WTC11 (cell line): ENCODE measurements around the gene ABCC4. TPM values are rescaled to one million over a fixed set of nuclear protein-coding genes. Genes with fewer than 3 reads are reported as not detected.

ENCODE experiments used
- ATAC-seq: fragments of 200-7000 bp; cut with Tn5 transposase; 2 replicates; pipeline ENCODE4 v1.10.0; 2021; ENCODE audit warnings: mild to moderate bottlenecking, moderate library complexity
- CTCF ChIA-PET: fragments of 300-600 bp; sonication (Branson Sonifier 250); formaldehyde crosslinking; loops from one replicate; lab custom pipeline; 2021; ENCODE audit warnings: antibody characterized with exemption; lab: Charles Lee
- POLR2A ChIA-PET: fragments of 350-600 bp; sonication (Branson Sonifier 250); formaldehyde crosslinking; loops from one replicate; lab custom pipeline; 2021; ENCODE audit warnings: antibody characterized with exemption; lab: Charles Lee
- DNase-seq: peaks from one replicate; pipeline ENCODE4 v3.0.0; 2021; ENCODE audit warnings: low spot score
- H3K27ac Mint-ChIP-seq: 2 replicates; pipeline ENCODE4 v1.8.0; 2021; ENCODE audit warnings: mixed read lengths
- H3K27me3 Mint-ChIP-seq: 2 replicates; pipeline ENCODE4 v1.8.0; 2021; ENCODE audit warnings: low read depth, mild to moderate bottlenecking, moderate library complexity, mixed read lengths
- H3K36me3 Mint-ChIP-seq: 2 replicates; pipeline ENCODE4 v1.8.0; 2021; ENCODE audit warnings: mixed read lengths
- H3K4me1 Mint-ChIP-seq: 2 replicates; pipeline ENCODE4 v1.8.0; 2022; ENCODE audit warnings: mixed read lengths
- H3K4me3 Mint-ChIP-seq: 2 replicates; pipeline ENCODE4 v1.8.0; 2021; ENCODE audit warnings: mild to moderate bottlenecking, moderate library complexity, mixed read lengths
- H3K9me3 Mint-ChIP-seq: 2 replicates; pipeline ENCODE4 v1.8.0; 2021; ENCODE audit warnings: mixed read lengths
- ATF2 ChIP-seq: sonication (generic); formaldehyde crosslinking; IDR thresholded peaks from 2 replicates; pipeline ENCODE4 v1.8.1; 2022; ENCODE audit warnings: low read depth, missing genetic modification reagents, borderline replicate concordance
- CDX4 ChIP-seq: fragments of 250-450 bp; sonication (Bioruptor Pico); IDR thresholded peaks from 2 replicates; pipeline ENCODE4 v1.9.0; 2021; ENCODE audit warnings: moderate library complexity, mild to moderate bottlenecking, inconsistent platforms, borderline replicate concordance
- CREB1 ChIP-seq: sonication (generic); formaldehyde crosslinking; IDR thresholded peaks from 2 replicates; pipeline ENCODE4 v1.8.0; 2023; ENCODE audit warnings: mild to moderate bottlenecking, missing genetic modification reagents
- E2F1 ChIP-seq: sonication (generic); formaldehyde crosslinking; IDR thresholded peaks from 2 replicates; pipeline ENCODE4 v1.8.0; 2022; ENCODE audit warnings: mild to moderate bottlenecking, missing genetic modification reagents
- E2F5 ChIP-seq: sonication (generic); formaldehyde crosslinking; IDR thresholded peaks from 2 replicates; pipeline ENCODE4 v1.8.1; 2022; ENCODE audit warnings: mild to moderate bottlenecking, moderate library complexity, missing genetic modification reagents
- EMX1 ChIP-seq: fragments of 250-450 bp; sonication (Bioruptor Pico); IDR thresholded peaks from 2 replicates; pipeline ENCODE4 v1.8.0; 2021; ENCODE audit warnings: mild to moderate bottlenecking
- ESRRA ChIP-seq: sonication (generic); formaldehyde crosslinking; IDR thresholded peaks from 2 replicates; pipeline ENCODE4 v1.8.1; 2022; ENCODE audit warnings: mild to moderate bottlenecking, missing genetic modification reagents, borderline replicate concordance
- JAZF1 ChIP-seq: fragments of 250-450 bp; sonication (Bioruptor Pico); IDR thresholded peaks from 2 replicates; pipeline ENCODE4 v1.9.0; 2021; ENCODE audit warnings: moderate library complexity, mild to moderate bottlenecking, inconsistent platforms
- MAX ChIP-seq: sonication (generic); formaldehyde crosslinking; IDR thresholded peaks from 2 replicates; pipeline ENCODE4 v1.8.0; 2022; ENCODE audit warnings: mild to moderate bottlenecking, missing genetic modification reagents
- MLX ChIP-seq: sonication (generic); formaldehyde crosslinking; IDR thresholded peaks from 2 replicates; pipeline ENCODE4 v1.8.1; 2023; ENCODE audit warnings: mild to moderate bottlenecking, missing genetic modification reagents, moderate library complexity
- MXD4 ChIP-seq: fragments of 250-450 bp; sonication (Bioruptor Pico); IDR thresholded peaks from 2 replicates; pipeline ENCODE4 v1.8.0; 2021; ENCODE audit warnings: mild to moderate bottlenecking, moderate library complexity, borderline replicate concordance
- MYBL2 ChIP-seq: sonication (generic); formaldehyde crosslinking; IDR thresholded peaks from 2 replicates; pipeline ENCODE4 v1.8.1; 2023; ENCODE audit warnings: mild to moderate bottlenecking, moderate library complexity, missing genetic modification reagents
- NFATC4 ChIP-seq: fragments of 250-450 bp; sonication (Bioruptor Pico); IDR thresholded peaks from 2 replicates; pipeline ENCODE4 v1.9.0; 2021; ENCODE audit warnings: mild to moderate bottlenecking
- NR3C1 ChIP-seq: sonication (generic); formaldehyde crosslinking; conservative IDR thresholded peaks from 2 replicates; pipeline ENCODE4 v1.8.1; 2023; ENCODE audit warnings: low read depth, mild to moderate bottlenecking, missing genetic modification reagents
- PREB ChIP-seq: sonication (generic); formaldehyde crosslinking; IDR thresholded peaks from 2 replicates; pipeline ENCODE4 v1.8.1; 2022; ENCODE audit warnings: mild to moderate bottlenecking, missing genetic modification reagents, moderate library complexity, borderline replicate concordance
- SOX15 ChIP-seq: fragments of 250-450 bp; sonication (Bioruptor Pico); IDR thresholded peaks from 2 replicates; pipeline ENCODE4 v1.9.0; 2021; ENCODE audit warnings: mild to moderate bottlenecking
- SP1 ChIP-seq: sonication (generic); formaldehyde crosslinking; conservative IDR thresholded peaks from 2 replicates; pipeline ENCODE4 v1.8.1; 2022; ENCODE audit warnings: missing genetic modification reagents
- STAT6 ChIP-seq: sonication (generic); formaldehyde crosslinking; conservative IDR thresholded peaks from 2 replicates; pipeline ENCODE4 v1.8.1; 2023; ENCODE audit warnings: mild to moderate bottlenecking, low read depth, missing genetic modification reagents, moderate library complexity
- TEAD1 ChIP-seq: sonication (generic); formaldehyde crosslinking; IDR thresholded peaks from 2 replicates; pipeline ENCODE4 v1.8.0; 2022; ENCODE audit warnings: mild to moderate bottlenecking, missing genetic modification reagents
- USF1 ChIP-seq: sonication (generic); formaldehyde crosslinking; IDR thresholded peaks from 2 replicates; pipeline ENCODE4 v1.8.0; 2022; ENCODE audit warnings: mild to moderate bottlenecking, missing genetic modification reagents
- USF2 ChIP-seq: sonication (generic); formaldehyde crosslinking; IDR thresholded peaks from 2 replicates; pipeline ENCODE4 v1.8.1; 2023; ENCODE audit warnings: mild to moderate bottlenecking, missing genetic modification reagents, moderate library complexity
- total RNA-seq: library from RNA; stranded (reverse); gene quantifications from 3 replicates; pipeline ENCODE4 v1.2.3, GENCODE V29; 2021

ABCC4 gene
- total RNA-seq, 1 experiment from 2014 or later = 7.2 TPM

GRCh38 chr13:95250961-95251360 lies 50.3 kb downstream of the ABCC4 start (continued):
- TF ChIP-seq MLX (CRISPR knock-in tag) (no peak), STAT6 (CRISPR knock-in tag) (no peak), E2F5 (CRISPR knock-in tag) (no peak), TEAD1 (CRISPR knock-in tag) (no peak), SP1 (CRISPR knock-in tag) (no peak)

GRCh38 chr13:95248953-95249352 lies 52.3 kb downstream of the ABCC4 start:
- no peak for ATAC-seq
- Mint-ChIP-seq H3K36me3 (no peaks in the 10 kb centered on the region), H3K27me3 (no peaks in the 10 kb centered on the region), H3K27ac (no peak overlapping the region), H3K4me1 (no peaks in the 10 kb centered on the region), H3K4me3 (no peak overlapping the region), H3K9me3 (no peaks in the 10 kb centered on the region)
- CTCF ChIA-PET = interaction anchor here (0.7 kb wide), 1 partner anchor 48 kb away, joined by 3 read pairs; no protein-coding TSS in a partner anchor
- POLR2A ChIA-PET = no interaction called here
- no peak for DNase-seq
- no peak for TF ChIP-seq EMX1 (CRISPR knock-in tag)
- TF ChIP-seq NR3C1 (CRISPR knock-in tag) = no peak
- TF ChIP-seq ESRRA = no peak

- ChIA-PET CTCF (interaction anchor here (1.1 to 1.2 kb wide), 2 partner anchors 56 to 156 kb away, joined by 3 read pairs; no protein-coding TSS in a partner anchor), POLR2A (no interaction called here)
- Mint-ChIP-seq H3K9me3 (no peaks in the 10 kb centered on the region), H3K4me3 (no peak overlapping the region), H3K4me1 (no peaks in the 10 kb centered on the region), H3K27ac (no peak overlapping the region), H3K27me3 (no peaks in the 10 kb centered on the region), H3K36me3 (no peaks in the 10 kb centered on the region)
- DNase-seq (no peak), ATAC-seq (no peak)
- TF ChIP-seq JAZF1 (CRISPR knock-in tag) = no peak
- no peak for TF ChIP-seq CREB1 (CRISPR knock-in tag)
- no peak for TF ChIP-seq E2F1 (CRISPR knock-in tag)
- TF ChIP-seq PREB = no peak
- TF ChIP-seq MYBL2 (CRISPR knock-in tag) = no peak
- no peak for TF ChIP-seq MXD4
- no peak for TF ChIP-seq USF1 (CRISPR knock-in tag)
- TF ChIP-seq MAX (CRISPR knock-in tag) = no peak
- TF ChIP-seq CDX4 (CRISPR knock-in tag) = no peak
- no peak for TF ChIP-seq ESRRA
- no peak for TF ChIP-seq USF2 (CRISPR knock-in tag)
- TF ChIP-seq NFATC4 (CRISPR knock-in tag) = no peak
- no peak for TF ChIP-seq SOX15
- TF ChIP-seq MLX (CRISPR knock-in tag) = no peak
- no peak for TF ChIP-seq ATF2
- no peak for TF ChIP-seq TEAD1 (CRISPR knock-in tag)
These were observed 53.4 kb downstream of the ABCC4 start for GRCh38 chr13:95247852-95248251.
